ENCODE results near the gene NANS.

- TF ChIP-seq, protein P1, sequence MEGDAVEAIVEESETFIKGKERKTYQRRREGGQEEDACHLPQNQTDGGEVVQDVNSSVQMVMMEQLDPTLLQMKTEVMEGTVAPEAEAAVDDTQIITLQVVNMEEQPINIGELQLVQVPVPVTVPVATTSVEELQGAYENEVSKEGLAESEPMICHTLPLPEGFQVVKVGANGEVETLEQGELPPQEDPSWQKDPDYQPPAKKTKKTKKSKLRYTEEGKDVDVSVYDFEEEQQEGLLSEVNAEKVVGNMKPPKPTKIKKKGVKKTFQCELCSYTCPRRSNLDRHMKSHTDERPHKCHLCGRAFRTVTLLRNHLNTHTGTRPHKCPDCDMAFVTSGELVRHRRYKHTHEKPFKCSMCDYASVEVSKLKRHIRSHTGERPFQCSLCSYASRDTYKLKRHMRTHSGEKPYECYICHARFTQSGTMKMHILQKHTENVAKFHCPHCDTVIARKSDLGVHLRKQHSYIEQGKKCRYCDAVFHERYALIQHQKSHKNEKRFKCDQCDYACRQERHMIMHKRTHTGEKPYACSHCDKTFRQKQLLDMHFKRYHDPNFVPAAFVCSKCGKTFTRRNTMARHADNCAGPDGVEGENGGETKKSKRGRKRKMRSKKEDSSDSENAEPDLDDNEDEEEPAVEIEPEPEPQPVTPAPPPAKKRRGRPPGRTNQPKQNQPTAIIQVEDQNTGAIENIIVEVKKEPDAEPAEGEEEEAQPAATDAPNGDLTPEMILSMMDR (IDR thresholded peaks at IDR 0.05): no peak
- no peak for TF ChIP-seq POLR2A (IDR thresholded peaks at IDR 0.05)
Measured at GRCh38 chr9:98057138-98057799, 737 bp downstream of the NANS start.
